Effector CD8-positive, alpha-beta T cell (primary cell): ENCODE measurements around the gene SERPINA3.

Source experiments
- DNase-seq: peaks from one replicate; lab custom pipeline; 2025; lab: John Stamatoyannopoulos, UW

Gene SERPINA3

DNA sequence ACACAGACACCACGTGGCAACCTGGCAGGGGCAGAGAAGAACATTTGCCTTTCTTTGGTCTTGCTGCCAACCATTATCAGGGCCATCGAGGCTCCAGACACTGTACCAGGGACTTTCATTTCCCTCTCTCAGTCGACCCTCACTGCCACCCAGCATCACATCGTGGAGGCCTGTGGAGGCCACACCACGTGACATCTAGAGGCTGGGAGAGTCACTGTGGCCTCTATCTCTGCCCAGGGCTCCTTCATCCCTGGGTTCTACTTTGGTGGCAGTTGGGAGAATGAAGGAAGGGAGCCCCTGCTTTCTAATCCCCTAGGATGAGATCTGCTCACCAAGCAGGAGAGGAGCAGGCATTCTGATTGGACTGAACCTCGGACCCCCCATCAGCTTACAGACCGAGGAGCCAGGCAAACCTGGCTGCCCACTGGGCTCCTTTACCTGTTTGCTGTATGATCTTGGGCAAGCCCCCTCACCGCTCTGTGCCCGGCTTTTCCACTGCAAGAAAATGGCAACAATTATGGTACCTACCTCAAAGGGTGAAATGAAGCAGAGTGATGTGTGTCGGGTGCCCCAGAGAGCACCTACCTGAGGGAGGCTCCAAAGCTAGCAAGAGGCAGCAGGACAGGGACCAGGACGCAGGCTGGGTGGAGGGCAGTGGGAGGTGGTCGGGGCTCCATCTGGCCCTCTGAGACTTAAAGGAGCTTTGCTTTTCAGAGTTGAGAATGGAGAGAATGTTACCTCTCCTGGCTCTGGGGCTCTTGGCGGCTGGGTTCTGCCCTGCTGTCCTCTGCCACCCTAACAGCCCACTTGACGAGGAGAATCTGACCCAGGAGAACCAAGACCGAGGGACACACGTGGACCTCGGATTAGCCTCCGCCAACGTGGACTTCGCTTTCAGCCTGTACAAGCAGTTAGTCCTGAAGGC lies 1.8 kb downstream of the SERPINA3 start:
- DNase-seq: no peak

GRCh38 chr14:94614802-94615201 lies 2.6 kb downstream of the SERPINA3 start:
- DNase-seq: no peak

DNA sequence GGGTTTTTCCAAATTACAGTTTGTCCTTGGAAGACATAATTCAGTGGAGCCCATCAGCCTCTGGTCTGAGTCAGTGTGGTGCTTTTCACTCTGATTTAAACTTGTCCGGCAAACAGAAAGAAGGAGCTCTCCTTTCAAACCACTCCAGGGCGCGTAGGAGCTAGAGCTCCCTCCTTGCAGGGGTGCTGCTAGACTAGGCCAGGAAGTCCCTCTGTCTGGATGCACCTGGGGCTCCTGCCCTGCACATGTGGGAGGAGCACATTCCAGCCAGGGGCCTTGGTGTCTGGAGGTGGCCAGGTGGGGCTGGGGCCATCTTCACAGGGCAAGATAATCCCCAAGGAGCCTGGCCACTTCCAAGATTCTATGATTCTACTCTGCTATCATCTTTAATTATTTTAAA lies 3.1 kb downstream of the SERPINA3 start:
- no peak for DNase-seq

GRCh38 chr14:94615823-94616570 lies 3.8 kb downstream of the SERPINA3 start:
- DNase-seq: no peak

DNA sequence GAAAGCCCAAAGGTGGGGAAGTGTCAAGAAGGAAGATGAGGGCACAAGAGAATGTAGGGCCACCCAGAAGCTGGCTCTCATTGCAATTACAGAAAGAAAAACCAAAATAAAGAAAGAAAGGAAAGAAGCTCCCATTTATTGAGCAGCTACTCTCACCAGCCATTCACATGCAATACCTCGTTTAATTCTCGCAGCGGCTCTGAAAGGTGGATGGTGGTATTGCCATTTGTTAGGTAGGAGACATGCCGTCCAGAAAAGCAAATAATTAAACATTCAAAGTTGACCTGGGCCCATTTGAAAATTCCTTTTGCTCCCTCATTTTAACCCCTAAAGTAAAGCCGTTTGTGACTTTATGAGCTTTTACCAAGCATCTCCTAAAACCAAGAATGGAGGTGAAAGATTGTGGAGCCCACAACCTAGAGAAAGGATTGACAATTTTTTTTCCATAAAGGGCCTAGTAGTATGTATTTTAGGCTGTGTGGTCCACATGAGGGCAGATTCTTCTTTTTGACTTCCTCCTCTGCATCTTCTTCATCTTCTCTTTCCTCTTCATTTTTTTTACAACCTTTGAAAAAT lies 5.3 kb downstream of the SERPINA3 start:
- DNase-seq: no peak

DNA sequence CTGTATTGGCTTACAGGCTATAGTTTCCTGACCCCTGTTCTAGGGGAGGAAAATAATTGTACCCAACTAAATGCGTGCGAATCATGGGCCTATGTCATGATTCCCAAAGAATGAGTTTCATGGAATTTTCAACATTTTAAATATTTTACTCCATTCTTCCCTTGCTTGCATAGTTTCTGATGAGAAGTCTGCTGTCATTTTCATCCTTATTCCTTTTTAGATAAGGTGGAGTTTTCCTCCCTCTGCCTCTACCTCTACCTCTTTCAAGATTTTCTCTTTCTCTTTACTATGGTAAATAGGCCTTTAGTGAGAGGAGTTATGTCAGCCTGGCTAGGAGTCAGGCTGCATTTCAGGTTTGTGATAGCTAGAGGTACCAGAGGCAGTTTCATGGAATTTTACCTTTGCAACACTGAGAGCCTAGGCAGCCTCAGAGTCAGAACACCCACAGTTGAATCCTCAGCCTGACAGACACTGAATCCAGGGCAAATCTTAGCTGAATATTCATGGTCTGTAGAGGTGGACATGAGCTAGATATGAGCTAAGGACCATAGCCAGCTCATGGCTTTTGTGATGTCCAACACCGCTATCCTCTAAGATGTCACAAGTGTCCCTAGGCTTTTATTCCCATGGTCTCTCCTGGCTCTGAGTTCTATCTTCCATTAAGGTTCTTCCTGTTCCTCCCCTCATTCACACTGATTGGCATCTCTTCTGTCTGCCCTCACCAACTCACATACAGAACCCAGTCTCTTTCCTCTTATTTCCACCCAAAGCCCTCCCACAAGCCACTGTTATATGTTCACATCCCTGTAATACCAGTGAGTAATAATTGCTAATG lies 6.0 kb downstream of the SERPINA3 start:
- no peak for DNase-seq

DNA sequence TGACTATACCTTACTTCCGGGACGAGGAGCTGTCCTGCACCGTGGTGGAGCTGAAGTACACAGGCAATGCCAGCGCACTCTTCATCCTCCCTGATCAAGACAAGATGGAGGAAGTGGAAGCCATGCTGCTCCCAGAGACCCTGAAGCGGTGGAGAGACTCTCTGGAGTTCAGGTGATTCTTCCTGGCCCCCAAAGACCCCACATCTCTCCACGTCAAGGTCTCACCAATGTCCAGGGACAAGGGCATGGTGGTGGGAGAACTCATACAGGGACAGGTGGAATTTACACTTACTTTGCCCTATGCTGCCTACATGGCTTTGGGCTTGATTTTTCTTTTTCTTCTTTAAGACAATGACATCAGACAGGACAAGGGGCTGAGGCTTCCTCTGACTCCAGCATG lies 7.1 kb downstream of the SERPINA3 start:
- no peak for DNase-seq

DNA sequence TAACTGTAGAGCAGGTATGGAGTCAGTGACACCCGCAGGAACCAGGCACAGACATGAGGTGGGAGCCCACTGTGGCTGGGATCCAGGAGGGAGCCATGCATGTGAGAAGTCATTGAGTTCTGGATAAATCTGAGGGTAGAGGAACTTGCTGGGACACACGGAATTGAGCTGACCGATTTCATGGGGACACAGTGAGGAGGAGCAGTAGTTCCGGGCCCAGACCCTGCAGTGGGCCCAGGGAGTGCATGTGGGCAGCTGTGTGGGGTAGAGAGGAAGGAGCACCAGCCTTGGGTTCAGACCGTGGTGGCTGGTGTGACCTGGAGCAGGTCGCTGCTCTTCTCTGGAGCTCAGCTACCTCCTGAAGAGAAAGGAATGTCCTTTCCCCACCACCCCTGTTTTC lies 8.4 kb downstream of the SERPINA3 start:
- DNase-seq: no peak

- no peak for DNase-seq
Observed at GRCh38 chr14:94621358-94622134, 9.4 kb downstream of the SERPINA3 start.

DNA sequence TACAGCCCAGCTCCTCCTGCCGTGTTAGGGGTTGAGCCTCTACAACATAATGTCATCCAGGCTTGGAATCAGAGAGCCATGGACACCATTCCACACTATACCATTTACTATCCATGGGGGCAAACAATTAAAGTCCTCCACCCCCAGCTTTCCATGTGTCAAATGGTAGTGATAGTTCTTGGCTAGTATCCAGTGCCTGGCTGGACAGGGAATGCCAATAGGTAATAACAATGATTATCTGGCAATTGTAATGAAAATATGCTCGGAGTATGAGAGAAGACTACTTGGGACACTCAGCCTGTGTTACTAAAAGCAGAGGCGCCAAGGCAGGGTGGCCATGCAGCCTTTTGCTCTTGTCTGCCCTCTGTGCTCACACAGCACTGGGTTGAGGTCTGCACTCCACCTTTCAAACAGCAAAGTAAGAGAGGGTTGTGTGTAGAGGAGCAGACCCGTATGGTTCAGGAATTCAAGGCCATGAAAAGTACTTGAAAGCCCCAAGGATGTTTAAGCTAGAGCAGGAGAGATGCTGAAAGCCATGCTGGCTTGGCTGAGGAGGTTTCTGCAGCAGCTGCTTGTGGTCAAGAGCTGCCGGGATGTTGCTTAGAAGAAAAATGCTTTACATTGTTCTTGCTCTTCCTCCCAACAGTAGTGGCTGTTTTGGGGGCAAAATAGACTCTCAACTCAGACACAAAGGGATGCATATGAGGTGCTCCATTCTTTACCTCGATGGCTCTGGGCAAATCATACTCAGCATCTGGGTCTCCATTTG lies 10.6 kb downstream of the SERPINA3 start:
- no peak for DNase-seq

GRCh38 chr14:94623422-94623809 lies 11.2 kb downstream of the SERPINA3 start:
- DNase-seq: no peak

DNA sequence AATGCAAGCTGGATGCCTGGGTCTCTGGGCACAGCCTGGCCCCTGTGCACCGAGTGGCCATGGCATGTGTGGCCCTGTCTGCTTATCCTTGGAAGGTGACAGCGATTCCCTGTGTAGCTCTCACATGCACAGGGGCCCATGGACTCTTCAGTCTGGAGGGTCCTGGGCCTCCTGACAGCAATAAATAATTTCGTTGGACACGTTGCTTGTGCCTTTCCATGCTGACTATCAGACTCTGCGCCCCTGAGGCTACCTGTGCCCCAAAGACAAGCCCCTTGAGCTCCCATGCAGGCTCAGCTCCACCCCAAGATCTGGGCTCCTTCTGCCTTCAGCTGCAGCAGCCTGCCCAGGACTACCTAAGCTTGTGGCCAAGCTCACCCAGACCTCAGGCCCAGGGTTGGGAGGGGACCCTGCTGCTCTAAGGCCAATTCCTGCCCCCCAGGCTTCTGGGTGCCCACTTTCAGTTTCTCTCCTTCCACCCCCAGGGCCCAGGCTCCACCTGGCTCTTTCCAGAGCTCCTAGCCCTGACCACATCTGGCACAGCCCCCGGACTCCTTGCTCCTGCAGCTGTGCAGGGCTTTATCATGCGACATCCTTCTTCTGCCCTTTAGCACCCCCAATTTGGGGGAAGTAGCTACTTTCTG lies 11.8 kb downstream of the SERPINA3 start:
- no peak for DNase-seq

GRCh38 chr14:94624537-94625352 lies 12.6 kb downstream of the SERPINA3 start:
- DNase-seq: no peak

DNA sequence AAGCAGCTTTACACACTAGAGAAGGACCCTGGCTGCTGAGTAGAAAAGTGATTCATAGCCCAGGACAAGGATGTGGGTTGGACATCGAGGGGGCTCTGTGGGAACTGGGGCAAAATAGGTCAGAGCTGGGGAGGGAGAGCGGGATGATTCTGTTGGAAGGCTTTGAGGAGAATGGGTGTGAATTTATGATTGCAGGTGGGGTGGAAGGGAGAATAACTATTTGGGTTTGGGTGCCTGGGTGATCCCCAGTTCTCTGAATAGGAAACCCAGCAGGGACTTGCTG lies 13.1 kb downstream of the SERPINA3 start:
- DNase-seq: no peak

DNA sequence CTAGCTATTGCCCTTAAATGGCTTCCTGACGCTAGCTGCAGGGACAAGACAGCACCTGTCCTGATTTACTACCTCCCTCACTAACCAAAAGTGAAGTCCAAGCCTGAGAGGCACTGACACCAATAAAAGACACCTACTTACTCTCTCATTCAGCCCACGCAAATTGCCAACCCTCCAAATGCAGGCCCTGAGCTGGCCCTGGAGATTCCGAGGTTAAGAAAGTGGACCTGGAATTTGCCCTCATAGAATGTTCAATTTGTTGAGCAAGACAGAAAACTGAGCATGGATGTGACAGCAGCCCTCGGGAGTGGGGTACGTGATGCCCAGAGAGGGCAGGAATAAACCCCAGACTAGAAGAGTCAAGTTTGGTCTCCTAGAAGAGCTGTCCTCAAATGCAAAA lies 16.4 kb downstream of the SERPINA3 start:
- no peak for DNase-seq

DNA sequence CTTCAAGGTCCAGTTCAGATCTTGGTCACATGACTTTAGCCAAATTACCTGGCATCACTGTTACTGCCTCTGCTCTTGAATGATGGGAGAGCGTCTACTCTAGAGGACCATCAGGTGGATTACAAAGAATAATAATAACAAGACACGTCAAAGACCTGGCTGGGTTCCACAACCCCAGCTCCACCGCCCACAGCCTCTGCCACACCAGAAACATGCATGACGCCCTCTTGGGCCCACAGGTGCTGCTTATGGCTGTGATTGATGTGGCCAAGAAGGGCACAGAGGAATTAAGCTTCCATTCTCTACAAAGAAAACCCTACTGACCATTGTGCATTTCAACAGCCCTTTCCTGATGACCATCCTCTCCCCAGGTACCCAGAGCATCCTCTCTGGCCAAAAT lies 18.2 kb downstream of the SERPINA3 start:
- no peak for DNase-seq

DNA sequence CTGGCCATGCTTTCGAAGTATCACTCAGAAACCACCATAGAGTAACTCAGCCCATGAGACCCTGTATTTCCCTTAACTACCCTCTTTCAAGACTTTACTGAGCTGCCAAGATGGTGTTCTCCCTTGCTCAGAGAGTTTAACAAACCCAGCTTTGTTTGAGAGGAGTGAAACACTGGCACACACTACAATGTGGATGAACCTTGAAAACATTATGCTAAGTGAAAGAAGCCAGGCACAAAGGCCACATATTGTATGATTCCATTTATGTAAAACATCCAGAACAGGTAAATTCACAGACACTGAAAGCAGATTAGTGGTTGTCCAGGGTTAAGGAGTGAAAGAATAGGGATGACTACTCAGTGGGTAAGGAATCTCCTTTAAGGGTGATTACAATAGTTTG lies 18.9 kb downstream of the SERPINA3 start:
- no peak for DNase-seq

GRCh38 chr14:94631536-94632304 lies 19.5 kb downstream of the SERPINA3 start:
- DNase-seq: no peak

DNA sequence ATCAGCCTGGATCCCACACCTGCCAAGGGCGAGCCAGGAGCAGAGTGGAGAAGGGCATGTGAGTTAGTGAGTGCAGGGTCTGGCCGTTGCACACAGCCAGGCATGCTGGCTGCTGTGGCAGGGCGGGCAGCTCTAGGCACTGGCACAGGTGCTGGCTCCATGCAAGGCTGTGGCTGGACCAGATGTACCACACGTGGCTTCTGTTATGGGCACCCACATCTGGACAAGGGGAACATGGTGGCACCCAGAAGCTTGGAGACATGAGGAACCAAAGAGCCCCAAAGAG lies 20.1 kb downstream of the SERPINA3 start:
- DNase-seq: no peak
